ENCODE measurements around the gene PTBP1. TPM values are rescaled to one million over a fixed set of nuclear protein-coding genes. Genes with fewer than 3 reads are reported as not detected.

PTBP1 gene
- total and polyA plus RNA-seq, 9 of the 15 experiments (the other 6 are each of a cell fraction or from before 2014, with no cell fraction given), result 14.0 to 759 (median 234) TPM

DNA sequence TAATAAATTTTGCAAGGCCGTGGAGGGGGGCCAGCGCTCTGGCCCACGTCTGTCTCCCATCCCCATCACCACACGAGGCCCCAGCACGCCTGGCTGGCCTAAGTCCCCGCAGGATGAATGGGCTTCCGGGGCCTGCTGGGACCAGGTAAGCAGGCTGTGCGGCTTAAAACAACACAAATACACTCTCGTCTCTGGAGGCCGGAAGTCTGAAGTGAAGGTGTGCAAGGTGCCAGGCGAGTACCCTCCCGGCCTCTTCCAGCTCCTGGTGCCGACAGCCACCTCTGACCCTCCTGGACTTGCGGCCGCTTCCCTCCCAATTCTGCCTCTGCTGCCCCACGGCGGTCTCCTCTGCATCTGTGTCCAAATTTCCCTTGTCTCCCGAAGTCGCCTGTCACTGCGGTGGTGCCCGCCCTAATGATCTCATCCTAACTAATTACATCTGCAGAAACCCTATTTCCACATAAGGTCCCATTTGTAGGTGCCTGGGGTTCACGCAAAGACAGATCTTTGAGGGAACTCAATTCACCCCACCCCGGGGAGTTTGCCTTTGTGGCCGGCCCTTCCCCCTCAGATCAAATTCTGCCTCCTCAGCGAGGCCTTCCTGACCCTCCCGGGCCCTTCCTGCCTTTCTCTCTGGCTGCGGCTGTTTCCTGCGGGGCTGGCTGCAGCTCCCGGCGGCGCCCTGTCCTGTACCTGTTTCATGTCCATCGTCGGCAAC is 8.1 kb upstream of the PTBP1 start (continued):
- TF ChIP-seq ZNF277 (CRISPR knock-in tag; IDR thresholded peaks at IDR 0.05; ENCODE audit: borderline replicate concordance) (no peak), C11orf30 (IDR thresholded peaks at IDR 0.05; ENCODE audit: low read depth) (no peak), DPF2 (IDR thresholded peaks at IDR 0.05) (0 out of 2 replicates have a peak, but pooled peaks have one; percentile 7), EHMT2 (IDR thresholded peaks at IDR 0.05) (no peak), ETV6 (IDR thresholded peaks at IDR 0.05; ENCODE audit: borderline replicate concordance in 1 of 2, low read depth in 2 of 2, low read length in 1 of 2) (no peak), ETV6 (CRISPR knock-in tag; IDR thresholded peaks at IDR 0.05; ENCODE audit: borderline replicate concordance) (no peak), ATF7 (IDR thresholded peaks at IDR 0.05) (peak; percentile 86), TFAM (CRISPR knock-in tag; conservative IDR thresholded peaks at IDR 0.05) (no peak), THRAP3 (IDR thresholded peaks at IDR 0.05; ENCODE audit: borderline replicate concordance) (no peak), MEIS2 (IDR thresholded peaks at IDR 0.05; ENCODE audit: partially characterized antibody) (peak; percentile 44), MLLT1 (IDR thresholded peaks at IDR 0.05) (peak in 1 of 2 experiments; percentile 21; a peak in 1 of 4 replicates), RNF2 (IDR thresholded peaks at IDR 0.05) (0 out of 2 replicates have a peak, but pooled peaks have one; percentile 14), POU5F1 (IDR thresholded peaks at IDR 0.05; ENCODE audit: borderline replicate concordance, low read depth, low read length, partially characterized antibody) (no peak), CREB3L1 (IDR thresholded peaks at IDR 0.05; ENCODE audit: borderline replicate concordance, low read depth) (no peak), ARID3B (CRISPR knock-in tag; IDR thresholded peaks at IDR 0.05; ENCODE audit: borderline replicate concordance) (no peak), PPARD (CRISPR knock-in tag; IDR thresholded peaks at IDR 0.05) (no peak), L3MBTL2 (IDR thresholded peaks at IDR 0.05) (peak; percentile 62; the same call in 1 of the 2 replicates)
- TF ChIP-seq, protein P1, sequence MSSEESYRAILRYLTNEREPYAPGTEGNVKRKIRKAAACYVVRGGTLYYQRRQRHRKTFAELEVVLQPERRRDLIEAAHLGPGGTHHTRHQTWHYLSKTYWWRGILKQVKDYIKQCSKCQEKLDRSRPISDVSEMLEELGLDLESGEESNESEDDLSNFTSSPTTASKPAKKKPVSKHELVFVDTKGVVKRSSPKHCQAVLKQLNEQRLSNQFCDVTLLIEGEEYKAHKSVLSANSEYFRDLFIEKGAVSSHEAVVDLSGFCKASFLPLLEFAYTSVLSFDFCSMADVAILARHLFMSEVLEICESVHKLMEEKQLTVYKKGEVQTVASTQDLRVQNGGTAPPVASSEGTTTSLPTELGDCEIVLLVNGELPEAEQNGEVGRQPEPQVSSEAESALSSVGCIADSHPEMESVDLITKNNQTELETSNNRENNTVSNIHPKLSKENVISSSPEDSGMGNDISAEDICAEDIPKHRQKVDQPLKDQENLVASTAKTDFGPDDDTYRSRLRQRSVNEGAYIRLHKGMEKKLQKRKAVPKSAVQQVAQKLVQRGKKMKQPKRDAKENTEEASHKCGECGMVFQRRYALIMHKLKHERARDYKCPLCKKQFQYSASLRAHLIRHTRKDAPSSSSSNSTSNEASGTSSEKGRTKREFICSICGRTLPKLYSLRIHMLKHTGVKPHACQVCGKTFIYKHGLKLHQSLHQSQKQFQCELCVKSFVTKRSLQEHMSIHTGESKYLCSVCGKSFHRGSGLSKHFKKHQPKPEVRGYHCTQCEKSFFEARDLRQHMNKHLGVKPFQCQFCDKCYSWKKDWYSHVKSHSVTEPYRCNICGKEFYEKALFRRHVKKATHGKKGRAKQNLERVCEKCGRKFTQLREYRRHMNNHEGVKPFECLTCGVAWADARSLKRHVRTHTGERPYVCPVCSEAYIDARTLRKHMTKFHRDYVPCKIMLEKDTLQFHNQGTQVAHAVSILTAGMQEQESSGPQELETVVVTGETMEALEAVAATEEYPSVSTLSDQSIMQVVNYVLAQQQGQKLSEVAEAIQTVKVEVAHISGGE (CRISPR knock-in tag; IDR thresholded peaks at IDR 0.05), result 0 out of 6 replicates have a peak, but pooled peaks of 1 of the 3 experiments have one; percentile 47

All from K562 (cell line).